LoVo (cell line): ENCODE data around the gene ZNF283.
"Not testable (repeated sequence)": the region's sequence is repeated elsewhere in the genome, so short reads cannot be mapped to it uniquely, and the experiment has no call there.

Experiments
- DNase-seq: peaks from one replicate; pipeline ENCODE4 v3.0.0-alpha.2; 2016; ENCODE audit warnings: low spot score

Gene ZNF283

GRCh38 chr19:43858174-43858573 is 31.1 kb downstream of the ZNF283 start:
- no peak for DNase-seq

GRCh38 chr19:43866923-43867322 is 39.8 kb downstream of the ZNF283 start:
- DNase-seq, result not testable (repeated sequence)

GRCh38 chr19:43872547-43873336 is 45.6 kb downstream of the ZNF283 start:
- DNase-seq, result no peak

GRCh38 chr19:43880483-43880882 is 53.4 kb downstream of the ZNF283 start:
- no peak for DNase-seq

GRCh38 chr19:43883864-43884263 is 56.7 kb downstream of the ZNF283 start, which contains the start of gene ZNF404:
Gene ZNF404, minus strand, starts transcription at chr19:43883964.
- DNase-seq, result no peak

- DNase-seq, result no peak
Observed at GRCh38 chr19:43895727-43896308, 68.7 kb downstream of the ZNF283 start.
